Endodermal cell (in vitro differentiated cells): ENCODE measurements around the gene AP4E1. TPM values are rescaled to one million over a fixed set of nuclear protein-coding genes. Genes with fewer than 3 reads are reported as not detected.

Experiments
- DNase-seq: peaks from one replicate; pipeline ENCODE4 v3.0.0-alpha.2; 2017
- H3K27ac ChIP-seq: 2 replicates; pipeline ENCODE4 v1.5.1; 2013; ENCODE audit warnings: mild to moderate bottlenecking, low read depth, low read length, moderate library complexity
- H3K27me3 ChIP-seq: 2 replicates; pipeline ENCODE4 v1.6.1; 2013; ENCODE audit warnings: mild to moderate bottlenecking, low read length, moderate library complexity; ENCODE audit not compliant: insufficient read depth, control insufficient read depth, poor library complexity, severe bottlenecking
- H3K36me3 ChIP-seq: 2 replicates; pipeline ENCODE4 v1.7.0; 2013; ENCODE audit warnings: mild to moderate bottlenecking, low read length, moderate library complexity; ENCODE audit not compliant: control insufficient read depth, insufficient read depth
- H3K4me1 ChIP-seq: one replicate; pipeline ENCODE4 v1.7.0; 2013; ENCODE audit warnings: low read length; ENCODE audit not compliant: control insufficient read depth, insufficient read depth
- H3K4me3 ChIP-seq: 2 replicates; pipeline ENCODE4 v1.5.1; 2013; ENCODE audit warnings: mild to moderate bottlenecking, low read length, moderate library complexity
- H3K9ac ChIP-seq: 2 replicates; pipeline ENCODE4 v1.6.1; 2013; ENCODE audit warnings: mild to moderate bottlenecking, low read length, moderate library complexity; ENCODE audit not compliant: poor library complexity, severe bottlenecking; ENCODE audit errors: extremely low read depth
- H3K9me3 ChIP-seq: 2 replicates; pipeline ENCODE4 v1.6.1; 2013; ENCODE audit warnings: mild to moderate bottlenecking, low read length, moderate library complexity; ENCODE audit not compliant: control insufficient read depth
- H3K27ac Mint-ChIP-seq: 2 replicates; pipeline ENCODE4 v1.8.0; 2020; ENCODE audit warnings: mixed read lengths
- H3K27me3 Mint-ChIP-seq: 2 replicates; pipeline ENCODE4 v1.8.0; 2021; ENCODE audit warnings: mild to moderate bottlenecking, mixed read lengths; ENCODE audit not compliant: insufficient read depth
- H3K36me3 Mint-ChIP-seq: 2 replicates; pipeline ENCODE4 v1.8.0; 2020; ENCODE audit warnings: low read depth, mixed read lengths
- H3K4me1 Mint-ChIP-seq: 2 replicates; pipeline ENCODE4 v1.8.0; 2020; ENCODE audit warnings: mixed read lengths
- H3K4me3 Mint-ChIP-seq: 2 replicates; pipeline ENCODE4 v1.8.0; 2020; ENCODE audit warnings: mild to moderate bottlenecking, moderate library complexity, mixed read lengths
- H3K9me3 Mint-ChIP-seq: 2 replicates; pipeline ENCODE4 v1.8.0; 2020; ENCODE audit warnings: mild to moderate bottlenecking, mixed read lengths
- CTCF ChIP-seq: fragments of 200-600 bp; sonication (generic); conservative IDR thresholded peaks from 2 replicates; pipeline ENCODE4 v1.5.0; 2021; ENCODE audit warnings: antibody characterized with exemption, mild to moderate bottlenecking
- WGBS, 2 experiments: methylation state at CpG; one replicate each; pipeline versions ENCODE4 v1.1.5 to v1.1.7; 2013; ENCODE audit warnings: missing lambda C conversion rate in 2 of 2, mixed read lengths in 1 of 2; ENCODE audit not compliant: insufficient coverage in 1 of 2, insufficient read length in 1 of 2; 5-methylcytosine and 5-hydroxymethylcytosine counted together
- total RNA-seq, 2 donors: library from RNA; stranded (reverse); fragmentation: NEBNext Ultra II Directional in 1 of 2; extraction: Animal tissue kit (Norgen Biotek cat#: 25700) in 1 of 2; gene quantifications; 2 replicates in 1 of 2; 3 replicates in 1 of 2; pipeline ENCODE4 v1.2.1, GENCODE V29; 2021

AP4E1 gene
- total RNA-seq, 2 donors from 2014 or later = 7.8 to 12.5 TPM

GRCh38 chr15:51046016-51046415 lies 137.5 kb downstream of the AP4E1 start:
- Mint-ChIP-seq H3K4me1 (peaks cover 21% of the 10 kb centered on the region), H3K27me3 (peaks cover 40% of the 10 kb centered on the region), H3K4me3 (no peak overlapping the region), H3K9me3 (peaks cover 8% of the 10 kb centered on the region), H3K36me3 (peaks cover 2% of the 10 kb centered on the region), H3K27ac (no peak overlapping the region)
- Histone ChIP-seq H3K36me3 (no peaks in the 10 kb centered on the region), H3K27me3 (peaks cover 34% of the 10 kb centered on the region), H3K27ac (no peak overlapping the region), H3K9ac (no peak overlapping the region), H3K9me3 (no peaks in the 10 kb centered on the region), H3K4me1 (peaks cover 6% of the 10 kb centered on the region), H3K4me3 (no peak overlapping the region)
- WGBS, 2 experiments = 85 to 89% methylated on average over 2 of the region's 2 CpGs
- no peak for DNase-seq
- no peak for TF ChIP-seq CTCF

- no peaks in the 10 kb centered on the region for H3K9me3 ChIP-seq
- H3K27ac ChIP-seq = no peak overlapping the region
- 89 to 94% methylated on average over 3 of the region's 3 CpGs for WGBS, 2 experiments
- no peak overlapping the region for H3K4me3 Mint-ChIP-seq
- H3K4me1 Mint-ChIP-seq = peaks cover 21% of the 10 kb centered on the region
- H3K27me3 ChIP-seq = peaks cover 43% of the 10 kb centered on the region
- no peak overlapping the region for H3K27ac Mint-ChIP-seq
- no peak overlapping the region for H3K4me3 ChIP-seq
- TF ChIP-seq CTCF = no peak
- H3K36me3 ChIP-seq = no peaks in the 10 kb centered on the region
- H3K27me3 Mint-ChIP-seq = peaks cover 48% of the 10 kb centered on the region
- DNase-seq = no peak
- H3K9me3 Mint-ChIP-seq = peaks cover 8% of the 10 kb centered on the region
- H3K9ac ChIP-seq = no peak overlapping the region
- H3K36me3 Mint-ChIP-seq = peaks cover 2% of the 10 kb centered on the region
- H3K4me1 ChIP-seq = peaks cover 6% of the 10 kb centered on the region
Measured at GRCh38 chr15:51046799-51047449, 138.4 kb downstream of the AP4E1 start.

- H3K4me3 Mint-ChIP-seq = no peak overlapping the region
- H3K27ac Mint-ChIP-seq = no peak overlapping the region
- no peaks in the 10 kb centered on the region for H3K9me3 ChIP-seq
- peaks cover 58% of the 10 kb centered on the region for H3K27me3 Mint-ChIP-seq
- peaks cover 8% of the 10 kb centered on the region for H3K9me3 Mint-ChIP-seq
- DNase-seq = no peak
- H3K9ac ChIP-seq = no peak overlapping the region
- H3K36me3 ChIP-seq = no peaks in the 10 kb centered on the region
- no peak overlapping the region for H3K4me3 ChIP-seq
- no peak for TF ChIP-seq CTCF
- peaks cover 47% of the 10 kb centered on the region for H3K27me3 ChIP-seq
- H3K4me1 ChIP-seq = peaks cover 6% of the 10 kb centered on the region
- H3K4me1 Mint-ChIP-seq = peaks cover 21% of the 10 kb centered on the region
- H3K27ac ChIP-seq = no peak overlapping the region
- peaks cover 2% of the 10 kb centered on the region for H3K36me3 Mint-ChIP-seq
Measured at GRCh38 chr15:51048308-51048707, 139.8 kb downstream of the AP4E1 start.
